OCI-LY1 (cell line): ENCODE measurements around the gene PTCD3.

ENCODE experiments used
- H2AFZ ChIP-seq: fragments of 200-600 bp; sonication (generic), shearing (Covaris generic); 2 replicates; pipeline ENCODE4 v1.6.0; 2014; ENCODE audit warnings: antibody characterized with exemption, mild to moderate bottlenecking, low read length
- H3F3A ChIP-seq: fragments of 200-600 bp; sonication (generic), shearing (Covaris generic); 2 replicates; pipeline ENCODE4 v1.6.0; 2014; ENCODE audit warnings: mild to moderate bottlenecking, antibody characterized with exemption, low read length, moderate library complexity; ENCODE audit not compliant: insufficient read depth
- H3K27ac ChIP-seq: fragments of 200-600 bp; sonication (generic); 2 replicates; pipeline ENCODE4 v1.5.1; 2014; ENCODE audit warnings: low read length, mixed run types, mild to moderate bottlenecking, low read depth; ENCODE audit not compliant: poor library complexity, severe bottlenecking
- H3K27me3 ChIP-seq: fragments of 200-600 bp; sonication (generic); 2 replicates; pipeline ENCODE4 v1.6.0; 2014; ENCODE audit warnings: antibody characterized with exemption, mild to moderate bottlenecking, low read length, moderate library complexity; ENCODE audit not compliant: insufficient read depth
- H3K36me3 ChIP-seq: fragments of 200-600 bp; sonication (generic); 2 replicates; pipeline ENCODE4 v1.6.1; 2014; ENCODE audit warnings: mild to moderate bottlenecking, antibody characterized with exemption, low read length, moderate library complexity, mixed read lengths; ENCODE audit not compliant: insufficient read depth
- H3K4me1 ChIP-seq: fragments of 200-600 bp; sonication (generic); 2 replicates; pipeline ENCODE4 v1.5.1; 2014; ENCODE audit warnings: mild to moderate bottlenecking, low read length, moderate library complexity; ENCODE audit not compliant: insufficient read depth, severe bottlenecking
- H3K4me2 ChIP-seq: fragments of 200-600 bp; sonication (generic), shearing (Covaris generic); 2 replicates; pipeline ENCODE4 v1.6.1; 2014; ENCODE audit warnings: low read length
- H3K4me3 ChIP-seq: fragments of 200-600 bp; sonication (generic); 2 replicates; pipeline ENCODE4 v1.5.1; 2014; ENCODE audit warnings: low read length, low read depth, mild to moderate bottlenecking, mixed read lengths; ENCODE audit not compliant: poor library complexity, severe bottlenecking
- H3K79me2 ChIP-seq: fragments of 200-600 bp; shearing (Covaris generic); 2 replicates; pipeline ENCODE4 v1.6.1; 2016; ENCODE audit warnings: mixed run types, low read length, mixed read lengths; ENCODE audit not compliant: insufficient read depth
- H3K9ac ChIP-seq: fragments of 200-600 bp; sonication (generic), shearing (Covaris generic); 2 replicates; pipeline ENCODE4 v1.6.1; 2014; ENCODE audit warnings: mild to moderate bottlenecking, low read length, mixed read lengths
- H3K9me2 ChIP-seq: fragments of 200-600 bp; sonication (generic), shearing (Covaris generic); 2 replicates; pipeline ENCODE4 v1.6.1; 2014; ENCODE audit warnings: low read depth, mild to moderate bottlenecking, low read length, mixed read lengths
- H3K9me3 ChIP-seq: fragments of 200-600 bp; shearing (Covaris generic); 2 replicates; pipeline ENCODE4 v1.6.1; 2014; ENCODE audit warnings: low read length, mixed read lengths
- H4K20me1 ChIP-seq: fragments of 200-600 bp; sonication (generic), shearing (Covaris generic); 2 replicates; pipeline ENCODE4 v1.6.0; 2016; ENCODE audit warnings: mild to moderate bottlenecking, low read length; ENCODE audit not compliant: insufficient read depth
- EZH2 ChIP-seq: fragments of 200-600 bp; sonication (generic), shearing (Covaris generic); IDR thresholded peaks from 2 replicates; pipeline ENCODE4 v1.8.0; 2017; ENCODE audit warnings: borderline replicate concordance, mixed run types, mild to moderate bottlenecking, antibody characterized with exemption, low read length, moderate library complexity, mixed read lengths
- TF ChIP-seq, protein P1 (sequence below): fragments of 200-600 bp; sonication (generic), shearing (Covaris generic); IDR thresholded peaks from 2 replicates; pipeline ENCODE4 v1.5.1; 2017; ENCODE audit warnings: mild to moderate bottlenecking, antibody characterized with exemption, low read length, moderate library complexity, mixed read lengths

Gene PTCD3

DNA sequence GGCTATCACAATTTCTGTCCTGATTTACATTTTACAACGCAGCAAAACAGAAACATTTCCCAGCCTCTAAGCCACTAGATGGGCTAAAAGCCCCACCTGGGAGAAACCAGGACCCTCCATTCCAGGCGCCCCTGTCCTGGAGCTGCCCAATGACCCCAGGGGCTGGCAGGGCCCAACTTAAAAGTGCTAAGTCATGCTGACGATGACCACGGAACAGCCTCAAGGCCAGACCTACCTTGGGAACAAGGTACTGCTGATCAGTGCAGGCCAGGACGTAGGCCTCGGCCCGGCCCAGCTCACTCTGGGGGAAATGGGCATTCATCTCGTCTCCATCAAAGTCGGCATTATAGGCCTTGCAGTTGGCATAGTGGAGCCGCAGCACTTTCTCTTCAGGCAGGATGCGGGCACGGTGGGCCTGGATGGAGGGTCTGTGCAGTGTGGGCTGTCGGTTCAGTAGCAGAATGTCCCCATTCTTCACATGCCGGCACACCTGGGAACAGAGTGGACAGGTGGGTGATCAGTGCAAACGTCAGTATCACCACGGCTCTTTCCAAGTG, 36.2 kb upstream of the PTCD3 start:
- Histone ChIP-seq H3K4me3 (no peak overlapping the region), H3K9ac (no peak overlapping the region)
- TF ChIP-seq, protein P1, sequence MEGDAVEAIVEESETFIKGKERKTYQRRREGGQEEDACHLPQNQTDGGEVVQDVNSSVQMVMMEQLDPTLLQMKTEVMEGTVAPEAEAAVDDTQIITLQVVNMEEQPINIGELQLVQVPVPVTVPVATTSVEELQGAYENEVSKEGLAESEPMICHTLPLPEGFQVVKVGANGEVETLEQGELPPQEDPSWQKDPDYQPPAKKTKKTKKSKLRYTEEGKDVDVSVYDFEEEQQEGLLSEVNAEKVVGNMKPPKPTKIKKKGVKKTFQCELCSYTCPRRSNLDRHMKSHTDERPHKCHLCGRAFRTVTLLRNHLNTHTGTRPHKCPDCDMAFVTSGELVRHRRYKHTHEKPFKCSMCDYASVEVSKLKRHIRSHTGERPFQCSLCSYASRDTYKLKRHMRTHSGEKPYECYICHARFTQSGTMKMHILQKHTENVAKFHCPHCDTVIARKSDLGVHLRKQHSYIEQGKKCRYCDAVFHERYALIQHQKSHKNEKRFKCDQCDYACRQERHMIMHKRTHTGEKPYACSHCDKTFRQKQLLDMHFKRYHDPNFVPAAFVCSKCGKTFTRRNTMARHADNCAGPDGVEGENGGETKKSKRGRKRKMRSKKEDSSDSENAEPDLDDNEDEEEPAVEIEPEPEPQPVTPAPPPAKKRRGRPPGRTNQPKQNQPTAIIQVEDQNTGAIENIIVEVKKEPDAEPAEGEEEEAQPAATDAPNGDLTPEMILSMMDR, result no peak
- TF ChIP-seq EZH2, result no peak

GRCh38 chr2:86070868-86071267, 35.2 kb upstream of the PTCD3 start:
- H2AFZ ChIP-seq, result no peak overlapping the region
- no peaks in the 10 kb centered on the region for H3K79me2 ChIP-seq
- H3K36me3 ChIP-seq, result peaks cover 86% of the 10 kb centered on the region
- no peaks in the 10 kb centered on the region for H3K9me2 ChIP-seq
- H3K4me2 ChIP-seq, result no peak overlapping the region
- H3K4me3 ChIP-seq, result no peak overlapping the region
- no peak overlapping the region for H3K9ac ChIP-seq
- no peak overlapping the region for H3K27ac ChIP-seq
- no peaks in the 10 kb centered on the region for H3F3A ChIP-seq
- H3K4me1 ChIP-seq, result peaks cover 25% of the 10 kb centered on the region
- H3K27me3 ChIP-seq, result no peaks in the 10 kb centered on the region
- TF ChIP-seq, protein P1, result no peak
- no peak for TF ChIP-seq EZH2
- H3K9me3 ChIP-seq, result no peaks in the 10 kb centered on the region
- H4K20me1 ChIP-seq, result no peaks in the 10 kb centered on the region

More for the DNA sequence above, 36.2 kb upstream of the PTCD3 start:
- Histone ChIP-seq H3K4me1 (peaks cover 25% of the 10 kb centered on the region), H3K27ac (no peak overlapping the region), H3K27me3 (no peaks in the 10 kb centered on the region), H3K36me3 (peaks cover 91% of the 10 kb centered on the region), H3K4me2 (no peak overlapping the region), H3K9me3 (no peaks in the 10 kb centered on the region), H2AFZ (no peak overlapping the region), H3K9me2 (no peaks in the 10 kb centered on the region), H3K79me2 (no peaks in the 10 kb centered on the region), H4K20me1 (no peaks in the 10 kb centered on the region), H3F3A (no peaks in the 10 kb centered on the region)

- no peaks in the 10 kb centered on the region for H3K9me3 ChIP-seq
- no peaks in the 10 kb centered on the region for H3K27me3 ChIP-seq
- H2AFZ ChIP-seq, result no peak overlapping the region
- H4K20me1 ChIP-seq, result no peaks in the 10 kb centered on the region
- peaks cover 86% of the 10 kb centered on the region for H3K36me3 ChIP-seq
- H3K79me2 ChIP-seq, result no peaks in the 10 kb centered on the region
- H3K27ac ChIP-seq, result peak overlapping the region; percentile 89
- H3K4me1 ChIP-seq, result peaks cover 25% of the 10 kb centered on the region
- H3K4me2 ChIP-seq, result peak overlapping the region; percentile 37; the same call in 1 of the 2 replicates
- TF ChIP-seq, protein P1, result no peak
- TF ChIP-seq EZH2, result no peak
- peak overlapping the region; percentile 44; the same call in 1 of the 2 replicates for H3K9ac ChIP-seq
- no peaks in the 10 kb centered on the region for H3F3A ChIP-seq
- H3K4me3 ChIP-seq, result no peak overlapping the region
- H3K9me2 ChIP-seq, result no peaks in the 10 kb centered on the region
Measured at GRCh38 chr2:86072271-86072858, 33.7 kb upstream of the PTCD3 start.
